Mesothelial cell of epicardium (in vitro differentiated cells): ENCODE measurements around the gene VSTM2B. TPM values are rescaled to one million over a fixed set of nuclear protein-coding genes. Genes with fewer than 3 reads are reported as not detected.

ENCODE experiments used
- DNase-seq, 2 experiments: peaks; one replicate each; pipeline ENCODE4 v3.0.0; 2021; ENCODE audit warnings: low spot score in 2 of 2; ENCODE audit not compliant: unreplicated experiment in 2 of 2
- H3K27ac Mint-ChIP-seq: 2 replicates; pipeline ENCODE4 v1.8.0; 2021; ENCODE audit warnings: mixed read lengths
- H3K27me3 Mint-ChIP-seq: 2 replicates; pipeline ENCODE4 v1.8.0; 2021; ENCODE audit warnings: low read depth, mixed read lengths
- H3K36me3 Mint-ChIP-seq: 2 replicates; pipeline ENCODE4 v1.8.0; 2021; ENCODE audit warnings: mixed read lengths
- H3K4me1 Mint-ChIP-seq: 2 replicates; pipeline ENCODE4 v1.8.0; 2021; ENCODE audit warnings: mixed read lengths
- H3K4me3 Mint-ChIP-seq: 2 replicates; pipeline ENCODE4 v1.8.0; 2021; ENCODE audit warnings: mild to moderate bottlenecking, moderate library complexity, mixed read lengths
- H3K9me3 Mint-ChIP-seq: 2 replicates; pipeline ENCODE4 v1.8.0; 2021; ENCODE audit warnings: mixed read lengths
- total RNA-seq: library from RNA; stranded (reverse); gene quantifications from 3 replicates; pipeline ENCODE4 v1.2.1, GENCODE V29; 2021
- TF ChIP-seq, protein P1 (sequence below): fragments of 200-600 bp; sonication (generic); IDR thresholded peaks from one replicate; pipeline ENCODE4 v1.5.0; 2021; ENCODE audit warnings: antibody characterized with exemption; ENCODE audit not compliant: unreplicated experiment

The VSTM2B gene
- total RNA-seq, 1 donor from 2014 or later: not detected

- no peaks in the 10 kb centered on the region for H3K36me3 Mint-ChIP-seq
- no peak overlapping the region for H3K27ac Mint-ChIP-seq
- no peak overlapping the region for H3K4me3 Mint-ChIP-seq
- TF ChIP-seq, protein P1, sequence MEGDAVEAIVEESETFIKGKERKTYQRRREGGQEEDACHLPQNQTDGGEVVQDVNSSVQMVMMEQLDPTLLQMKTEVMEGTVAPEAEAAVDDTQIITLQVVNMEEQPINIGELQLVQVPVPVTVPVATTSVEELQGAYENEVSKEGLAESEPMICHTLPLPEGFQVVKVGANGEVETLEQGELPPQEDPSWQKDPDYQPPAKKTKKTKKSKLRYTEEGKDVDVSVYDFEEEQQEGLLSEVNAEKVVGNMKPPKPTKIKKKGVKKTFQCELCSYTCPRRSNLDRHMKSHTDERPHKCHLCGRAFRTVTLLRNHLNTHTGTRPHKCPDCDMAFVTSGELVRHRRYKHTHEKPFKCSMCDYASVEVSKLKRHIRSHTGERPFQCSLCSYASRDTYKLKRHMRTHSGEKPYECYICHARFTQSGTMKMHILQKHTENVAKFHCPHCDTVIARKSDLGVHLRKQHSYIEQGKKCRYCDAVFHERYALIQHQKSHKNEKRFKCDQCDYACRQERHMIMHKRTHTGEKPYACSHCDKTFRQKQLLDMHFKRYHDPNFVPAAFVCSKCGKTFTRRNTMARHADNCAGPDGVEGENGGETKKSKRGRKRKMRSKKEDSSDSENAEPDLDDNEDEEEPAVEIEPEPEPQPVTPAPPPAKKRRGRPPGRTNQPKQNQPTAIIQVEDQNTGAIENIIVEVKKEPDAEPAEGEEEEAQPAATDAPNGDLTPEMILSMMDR: no peak
- DNase-seq: no peak
- H3K27me3 Mint-ChIP-seq: peaks cover 68% of the 10 kb centered on the region
- H3K9me3 Mint-ChIP-seq: no peaks in the 10 kb centered on the region
- peaks cover 10% of the 10 kb centered on the region for H3K4me1 Mint-ChIP-seq
Observed at GRCh38 chr19:29491995-29492577, 33.7 kb upstream of the VSTM2B start.

DNA sequence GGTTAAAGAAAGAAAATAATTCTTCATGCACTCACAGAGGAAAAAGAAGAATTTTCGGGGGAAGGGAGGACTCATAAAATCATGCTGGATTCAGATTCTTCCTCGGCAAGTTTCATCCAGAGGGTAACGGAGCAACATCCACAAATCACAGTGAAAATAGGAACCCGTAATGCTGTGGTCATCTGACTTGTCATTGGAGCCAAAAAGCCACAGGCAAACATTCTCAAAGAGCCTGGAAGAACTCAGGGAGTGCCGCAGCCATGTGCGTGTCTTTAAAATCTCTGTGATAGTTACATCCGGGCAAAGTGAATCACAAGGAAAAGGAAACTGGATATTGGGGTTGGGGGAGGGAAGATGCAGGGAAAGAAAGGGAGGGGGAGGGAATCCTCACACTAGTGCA lies 33.0 kb upstream of the VSTM2B start:
- Mint-ChIP-seq H3K27ac (no peak overlapping the region), H3K27me3 (peaks cover 65% of the 10 kb centered on the region), H3K9me3 (no peaks in the 10 kb centered on the region), H3K4me1 (peaks cover 10% of the 10 kb centered on the region), H3K36me3 (no peaks in the 10 kb centered on the region), H3K4me3 (peak overlapping the region; percentile 7)
- peak in 1 of 2 experiments; percentile 29 for DNase-seq
- TF ChIP-seq, protein P1: no peak

DNA sequence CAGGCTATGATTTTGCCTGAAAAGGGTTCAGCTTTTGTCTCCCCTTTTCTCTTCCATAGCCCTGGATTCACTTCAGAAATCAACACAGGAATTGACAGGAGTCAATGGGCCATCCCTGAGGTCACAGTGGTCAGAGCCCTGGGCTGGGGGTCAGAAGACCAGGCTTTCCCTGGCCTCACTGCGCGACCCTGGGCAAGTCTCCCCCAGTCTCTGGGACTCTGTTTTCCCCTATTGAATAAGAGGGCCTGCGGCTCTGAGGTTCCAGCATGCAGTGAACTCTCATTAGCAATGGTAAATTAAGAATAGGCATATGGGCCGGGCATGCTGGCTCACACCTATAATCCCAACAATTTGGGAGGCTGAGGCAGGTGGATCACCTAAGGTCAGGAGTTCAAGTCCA lies 30.7 kb upstream of the VSTM2B start:
- H3K27ac Mint-ChIP-seq: peak overlapping the region; percentile 25
- no peaks in the 10 kb centered on the region for H3K9me3 Mint-ChIP-seq
- H3K27me3 Mint-ChIP-seq: peaks cover 66% of the 10 kb centered on the region
- H3K4me3 Mint-ChIP-seq: no peak overlapping the region
- no peaks in the 10 kb centered on the region for H3K36me3 Mint-ChIP-seq
- TF ChIP-seq, protein P1: no peak
- peak in 1 of 2 experiments; percentile 16 for DNase-seq
- peaks cover 10% of the 10 kb centered on the region for H3K4me1 Mint-ChIP-seq

DNA sequence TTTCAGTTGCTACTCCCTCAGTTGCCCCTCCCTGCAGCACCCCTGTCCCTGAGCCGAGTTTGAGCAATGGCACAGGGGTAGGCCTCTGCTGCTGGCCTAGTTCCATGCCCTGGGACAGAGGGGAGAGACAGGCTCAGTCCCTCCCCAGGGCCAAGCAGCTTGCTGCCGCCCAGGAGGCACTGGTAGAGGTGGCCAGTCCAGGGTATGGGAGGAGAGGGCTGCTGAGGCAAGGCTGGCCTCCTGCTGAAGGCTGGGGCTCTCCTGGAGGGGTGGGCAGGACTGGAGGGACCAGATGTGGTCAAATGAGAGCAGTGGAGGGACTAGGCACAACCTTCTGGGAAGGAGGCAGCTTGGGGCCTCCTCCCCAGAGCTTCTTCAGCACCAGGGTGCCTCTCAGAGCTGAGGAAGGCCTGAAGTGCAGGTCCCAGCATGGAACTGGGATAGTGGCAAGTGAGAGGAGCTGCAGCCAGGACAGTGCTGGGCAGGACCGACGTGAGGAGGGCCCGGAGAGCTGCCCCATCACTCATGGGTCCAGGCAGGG lies 29.8 kb upstream of the VSTM2B start:
- Mint-ChIP-seq H3K27me3 (peaks cover 59% of the 10 kb centered on the region), H3K9me3 (no peaks in the 10 kb centered on the region), H3K4me3 (no peak overlapping the region), H3K27ac (no peak overlapping the region), H3K36me3 (no peaks in the 10 kb centered on the region), H3K4me1 (peaks cover 10% of the 10 kb centered on the region)
- TF ChIP-seq, protein P1: no peak
- DNase-seq: peak in 1 of 2 experiments; percentile 37

DNA sequence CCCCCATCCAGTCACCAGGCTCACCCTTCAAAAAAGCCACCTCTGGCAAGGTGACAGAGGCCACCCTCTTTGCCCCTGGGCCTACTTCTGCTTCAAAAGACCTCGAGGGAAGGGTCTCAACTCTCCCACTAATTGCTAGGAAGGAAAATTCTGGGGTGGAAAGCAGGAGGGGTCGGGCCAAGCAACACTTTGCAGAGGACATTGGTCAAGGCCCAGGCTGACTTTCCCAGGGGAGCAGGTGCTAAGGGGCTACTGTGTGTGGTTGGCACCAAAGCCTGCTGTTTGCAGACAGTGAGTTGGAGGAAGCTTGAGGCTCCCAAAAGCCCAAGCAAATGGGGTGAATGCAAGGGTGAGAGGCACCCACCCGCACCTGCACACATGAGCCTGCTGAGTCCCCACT lies 28.6 kb upstream of the VSTM2B start:
- Mint-ChIP-seq H3K9me3 (no peaks in the 10 kb centered on the region), H3K4me3 (no peak overlapping the region), H3K27ac (no peak overlapping the region), H3K27me3 (peaks cover 47% of the 10 kb centered on the region), H3K36me3 (no peaks in the 10 kb centered on the region), H3K4me1 (peaks cover 10% of the 10 kb centered on the region)
- TF ChIP-seq, protein P1: no peak
- DNase-seq: peak in 1 of 2 experiments; percentile 13
